UCSD-AML1 (cell line): Measurements from ENCODE around the gene ZNF609.
A peak's percentile ranks its signal among the peaks of the same experiment; 100 is the strongest.

Experiments used
- DNase-seq: peaks from one replicate; lab custom pipeline; 2025; ENCODE audit not compliant: unreplicated experiment; lab: John Stamatoyannopoulos, UW

ZNF609 gene

DNA sequence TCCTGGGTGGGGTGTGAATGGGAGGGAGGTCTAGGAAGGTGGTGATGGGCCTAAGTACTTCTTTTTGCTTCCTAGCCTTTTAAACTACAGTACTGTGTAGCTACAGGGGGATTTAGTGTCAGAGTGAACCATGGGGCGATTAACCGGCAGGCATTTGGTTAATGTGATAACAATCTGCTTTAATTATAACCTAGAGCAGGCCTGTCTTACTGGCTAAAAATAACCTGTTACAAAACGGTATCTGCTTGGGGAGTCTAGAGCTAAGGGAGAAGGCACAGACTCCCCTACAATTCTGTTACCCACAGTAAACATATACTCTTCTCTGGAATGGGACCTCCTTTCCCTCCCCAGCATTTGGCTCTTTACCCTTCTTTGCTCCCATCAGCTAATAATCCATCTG is 229.6 kb downstream of the ZNF609 start:
- no peak for DNase-seq

GRCh38 chr15:64690578-64691296 is 230.4 kb downstream of the ZNF609 start:
- no peak for DNase-seq

GRCh38 chr15:64691896-64692565 is 231.7 kb downstream of the ZNF609 start:
- peak; percentile 47 for DNase-seq

GRCh38 chr15:64693134-64693533 is 232.8 kb downstream of the ZNF609 start:
- peak; percentile 20 for DNase-seq

- no peak for DNase-seq
Measured at GRCh38 chr15:64694816-64695215, 234.4 kb downstream of the ZNF609 start.

DNA sequence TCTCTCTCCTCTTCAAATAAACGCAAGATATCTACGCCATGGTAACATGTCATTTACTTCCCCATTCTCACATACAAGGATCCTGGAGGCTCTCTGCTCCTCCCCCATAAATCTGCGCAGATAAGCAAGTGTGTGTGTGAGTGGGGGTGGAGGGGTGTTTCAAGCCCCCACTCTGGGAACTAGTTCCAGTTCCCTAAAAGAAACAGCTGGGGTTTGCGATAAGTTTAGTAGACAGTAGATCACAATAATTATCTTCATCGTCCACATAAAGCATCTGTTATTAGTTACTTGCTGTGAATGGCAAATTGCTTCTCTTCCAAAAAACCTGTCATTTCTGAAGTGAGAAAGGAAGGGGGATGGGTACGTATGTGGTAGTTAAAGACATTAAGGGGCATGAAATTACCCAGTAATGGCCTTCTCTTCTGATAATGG is 235.2 kb downstream of the ZNF609 start:
- peak; percentile 63 for DNase-seq

- DNase-seq = no peak
Measured at GRCh38 chr15:64696481-64696880, 236.1 kb downstream of the ZNF609 start.

DNA sequence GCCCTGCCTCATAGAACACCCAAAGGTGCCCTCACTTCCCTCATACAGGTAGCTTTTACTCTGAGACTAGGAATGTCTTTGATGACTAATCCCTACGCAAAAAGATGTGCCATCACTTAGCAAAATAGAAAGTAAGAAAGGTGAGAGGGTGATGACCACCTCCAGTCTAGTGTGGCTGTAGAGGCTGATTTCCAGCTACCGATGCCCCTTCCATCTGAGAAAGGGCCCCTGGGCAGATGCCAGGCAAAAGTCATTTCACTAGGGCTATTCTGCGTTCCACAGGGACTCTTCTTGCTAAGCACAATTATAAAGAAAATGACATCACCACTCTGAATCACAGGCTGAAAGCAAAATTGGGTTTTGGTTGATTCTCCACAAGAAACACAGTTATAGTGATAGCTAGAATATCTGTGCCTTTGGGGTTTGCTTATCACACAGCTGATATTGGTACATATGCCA is 237.6 kb downstream of the ZNF609 start:
- no peak for DNase-seq

DNA sequence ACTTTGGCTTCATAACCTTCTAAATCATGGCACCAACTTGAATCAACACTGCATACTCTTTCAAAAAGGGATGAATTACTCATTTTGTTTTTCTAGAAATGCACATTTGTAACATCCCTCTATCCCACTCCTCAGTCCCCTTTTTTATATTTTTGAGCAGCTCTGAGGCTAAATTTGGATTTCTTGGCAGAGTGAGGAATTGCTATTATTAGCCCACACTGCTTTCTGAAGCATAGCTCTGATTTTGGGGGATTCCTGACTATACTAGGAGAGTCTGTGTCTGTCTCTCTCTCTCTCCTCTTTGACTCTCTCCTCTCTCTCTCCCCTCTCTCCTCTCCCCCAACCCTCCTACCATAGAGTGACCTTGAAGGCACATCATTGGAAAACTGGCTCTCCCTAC is 238.4 kb downstream of the ZNF609 start:
- DNase-seq = no peak

- DNase-seq = no peak
Measured at GRCh38 chr15:64699751-64700388, 239.5 kb downstream of the ZNF609 start.

GRCh38 chr15:64701051-64701450 is 240.7 kb downstream of the ZNF609 start:
- DNase-seq = no peak

DNA sequence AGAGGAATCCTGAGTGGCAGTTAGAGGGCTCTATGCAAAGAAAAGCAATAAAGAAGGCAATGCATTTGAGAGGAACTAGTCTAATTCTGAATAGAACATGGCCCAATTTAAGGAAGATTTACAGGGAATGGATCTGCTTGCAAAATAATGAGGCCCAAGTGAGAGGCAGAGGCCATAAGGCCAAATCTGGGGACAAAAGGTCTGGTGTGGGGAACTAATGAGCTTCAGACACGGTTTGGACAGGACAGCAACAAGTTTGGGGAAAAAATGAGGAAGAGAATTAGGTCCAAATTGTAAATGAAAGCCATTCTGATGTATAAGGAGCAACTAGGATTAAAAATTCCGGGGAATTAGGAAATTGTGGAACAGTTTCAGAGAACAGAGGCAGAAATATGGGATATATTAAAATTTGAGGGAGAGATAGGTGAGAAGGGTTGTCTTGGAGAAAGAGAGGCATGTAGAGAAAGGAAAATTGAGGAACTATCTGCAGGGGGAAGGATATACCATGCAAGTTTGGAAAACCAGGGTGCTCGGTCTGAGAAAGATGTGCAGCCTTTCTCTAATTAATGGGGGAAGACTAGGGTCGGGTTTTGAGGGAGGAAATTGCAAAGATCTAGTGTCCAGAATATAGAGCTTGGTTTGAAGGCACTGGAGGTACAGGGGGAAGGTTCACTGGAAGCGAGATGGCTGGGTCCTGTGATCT is 241.3 kb downstream of the ZNF609 start:
- DNase-seq = no peak

DNA sequence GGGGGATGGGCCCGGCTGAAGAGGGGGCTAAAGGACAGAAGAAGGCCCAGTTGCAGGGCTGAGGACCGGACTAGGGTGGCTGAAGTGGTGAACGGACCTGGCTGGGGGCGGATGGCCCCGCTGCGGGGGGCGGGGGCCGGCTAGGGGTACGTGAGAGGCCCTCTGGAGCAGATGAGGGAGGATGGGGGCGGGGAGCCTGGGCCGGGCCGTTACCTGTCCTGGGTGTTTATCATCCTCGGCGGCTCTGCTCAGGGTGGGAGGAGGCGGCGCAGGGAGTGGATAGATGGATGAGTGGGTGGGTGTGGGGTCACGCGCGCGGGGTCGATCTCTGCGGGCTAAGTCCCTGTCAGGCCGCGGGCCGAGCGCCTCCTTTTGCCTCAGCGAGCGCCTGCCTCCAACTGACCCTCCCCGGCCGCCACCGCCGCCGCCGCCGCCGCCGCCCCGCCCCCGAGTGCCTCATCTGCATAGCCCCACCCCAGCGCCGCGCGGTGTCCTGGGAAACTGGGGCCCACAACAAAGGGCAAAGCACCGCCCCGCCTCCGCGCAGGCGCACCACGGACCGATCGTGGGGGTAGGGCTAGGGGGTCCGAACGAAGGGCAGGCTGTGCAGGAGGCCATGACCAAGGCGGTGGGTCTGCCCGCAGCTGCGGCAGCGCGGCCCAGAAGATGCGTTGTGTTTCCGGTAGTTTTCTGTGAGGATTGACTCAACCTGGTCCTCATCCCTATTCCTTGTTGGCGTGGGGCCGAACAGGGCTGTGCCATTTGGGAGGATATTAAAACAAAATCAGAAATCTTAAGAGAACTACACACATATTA is 242.6 kb downstream of the ZNF609 start:
- DNase-seq = peak; percentile 95

DNA sequence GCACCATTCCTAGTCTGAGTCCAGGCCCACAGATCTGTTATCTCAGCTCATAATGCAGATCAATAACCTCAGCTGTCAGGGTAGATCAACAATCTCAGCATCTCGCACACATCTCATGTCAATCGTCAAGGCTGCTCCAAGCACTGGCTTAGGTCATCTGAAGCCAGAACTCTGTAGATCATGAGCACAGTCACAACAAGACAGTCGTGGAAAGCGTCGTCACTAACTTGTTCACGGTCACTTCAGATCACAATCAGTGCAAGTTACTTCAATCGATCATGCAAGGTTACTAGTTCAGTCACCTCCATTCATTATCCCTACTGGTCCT is 243.2 kb downstream of the ZNF609 start:
- DNase-seq = no peak

- DNase-seq = no peak
Measured at GRCh38 chr15:64705006-64705405, 244.6 kb downstream of the ZNF609 start.

DNA sequence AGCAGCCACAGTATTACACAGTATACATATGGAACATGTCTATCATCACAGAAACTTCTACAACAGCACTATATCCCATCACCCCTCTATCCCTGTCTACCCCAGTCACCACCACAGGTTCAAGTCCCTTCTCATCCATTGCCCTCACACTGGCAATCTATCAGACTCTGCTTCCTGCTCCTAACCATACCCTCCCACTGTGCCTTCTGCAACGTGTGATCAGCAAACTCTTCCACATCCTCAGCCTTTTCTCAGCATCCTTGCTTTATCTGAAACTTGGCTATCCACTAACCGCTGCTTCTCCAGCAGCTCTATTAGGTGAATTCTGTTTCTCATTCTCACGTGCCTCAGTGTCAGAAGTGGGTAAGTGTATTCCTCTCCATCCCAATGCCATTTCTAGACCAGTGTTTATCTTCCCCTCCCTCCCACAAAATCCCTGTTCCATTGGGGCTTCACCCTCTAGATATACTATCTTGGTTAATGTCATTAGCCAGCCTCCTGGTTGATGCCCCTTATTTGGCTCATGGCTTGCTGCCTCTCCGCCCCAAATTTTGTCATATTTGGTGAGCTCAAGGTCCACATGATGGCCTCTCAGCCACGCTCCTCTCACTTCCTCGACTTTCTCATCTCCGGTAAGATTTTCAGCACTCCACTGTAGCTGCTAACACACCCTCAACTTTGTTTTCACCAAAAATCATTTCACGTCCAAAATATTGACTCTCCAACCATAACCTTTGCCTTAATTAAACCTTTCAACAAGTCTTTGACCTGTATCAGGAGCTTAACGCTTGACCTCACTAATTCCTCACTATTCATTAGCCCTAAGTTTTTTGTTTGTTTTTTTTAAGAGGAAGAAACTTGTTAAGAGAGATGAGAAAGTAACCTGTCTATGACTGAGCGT is 245.9 kb downstream of the ZNF609 start:
- DNase-seq = no peak

DNA sequence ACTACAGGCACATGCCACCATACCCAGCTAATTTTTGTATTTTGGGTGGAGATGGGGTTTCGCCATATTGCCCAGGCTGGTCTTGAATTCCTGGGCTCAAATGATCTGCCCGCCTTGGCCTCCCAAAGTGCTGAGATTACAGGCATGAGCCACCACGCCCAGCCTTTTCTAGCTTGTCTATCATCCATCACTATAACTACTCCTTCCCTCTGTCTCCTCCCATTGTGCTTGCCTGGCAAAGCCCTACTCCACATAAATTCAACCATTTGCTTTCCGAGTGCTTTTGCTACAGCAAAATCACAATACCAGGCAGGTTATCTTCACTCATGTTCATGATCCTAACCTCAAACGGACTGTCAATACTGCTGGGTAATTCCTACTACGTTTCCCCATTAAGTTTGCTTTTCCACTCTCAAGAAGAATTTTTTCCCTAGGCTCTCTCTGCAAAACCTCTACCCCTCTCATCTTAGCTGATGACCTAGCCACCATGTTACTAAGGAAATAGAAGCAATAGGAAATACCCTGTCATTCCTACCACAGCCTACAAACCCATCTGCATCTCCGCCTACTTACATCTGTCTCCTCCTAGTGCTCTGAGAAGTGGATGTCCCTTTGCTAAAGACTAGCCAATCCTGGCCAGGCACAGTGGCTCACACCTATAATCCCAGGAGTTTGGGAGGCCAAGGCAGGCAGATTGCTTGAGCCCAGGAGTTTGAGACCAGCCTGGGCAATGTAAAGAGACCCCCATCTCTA is 250.5 kb downstream of the ZNF609 start:
- no peak for DNase-seq

- DNase-seq = no peak
Measured at GRCh38 chr15:64712353-64712752, 252.0 kb downstream of the ZNF609 start.

- no peak for DNase-seq
Measured at GRCh38 chr15:64713592-64713991, 253.2 kb downstream of the ZNF609 start.
